Measurements from ENCODE around the gene SLC38A3.

SLC38A3 gene

GRCh38 chr3:50204804-50205412, at the start of gene SLC38A3:
Gene SLC38A3, plus strand, starts transcription at chr3:50205271. Its CDS starts 8,929 bp downstream, at chr3:50214200.
- no peak for DNase-seq (ENCODE audit: low read depth)
- TF ChIP-seq CTCF (conservative IDR thresholded peaks at IDR 0.05; ENCODE audit: low read depth, low read length), result no peak

GRCh38 chr3:50155491-50155878, 49.6 kb upstream of the SLC38A3 start:
- TF ChIP-seq CTCF (conservative IDR thresholded peaks at IDR 0.05; ENCODE audit: low read depth, low read length), result no peak
- H3K4me3 ChIP-seq (ENCODE audit: low read depth, low read length), result peak overlapping the region; percentile 44
- no peak for DNase-seq (ENCODE audit: low read depth)

More at GRCh38 chr3:50204804-50205412, at the start of gene SLC38A3:
- peak within 1 kb of the TSS; percentile 24 for H3K4me3 ChIP-seq (ENCODE audit: low read depth, low read length)

GRCh38 chr3:50155891-50156290, 49.2 kb upstream of the SLC38A3 start:
- no peak for DNase-seq (ENCODE audit: low read depth)
- no peak for TF ChIP-seq CTCF (conservative IDR thresholded peaks at IDR 0.05; ENCODE audit: low read depth, low read length)
- H3K4me3 ChIP-seq (ENCODE audit: low read depth, low read length), result no peak overlapping the region

- no peak for TF ChIP-seq CTCF (conservative IDR thresholded peaks at IDR 0.05; ENCODE audit: low read depth, low read length)
- H3K4me3 ChIP-seq (ENCODE audit: low read depth, low read length), result peak overlapping the region; percentile 47
- DNase-seq (ENCODE audit: low read depth), result peak; percentile 25
Observed at GRCh38 chr3:50156549-50157493, 48.2 kb upstream of the SLC38A3 start.

GRCh38 chr3:50157827-50158529, 47.1 kb upstream of the SLC38A3 start:
- no peak for DNase-seq (ENCODE audit: low read depth)
- no peak for TF ChIP-seq CTCF (conservative IDR thresholded peaks at IDR 0.05; ENCODE audit: low read depth, low read length)
- no peak overlapping the region for H3K4me3 ChIP-seq (ENCODE audit: low read depth, low read length)

- H3K4me3 ChIP-seq (ENCODE audit: low read depth, low read length), result no peak overlapping the region
- DNase-seq (ENCODE audit: low read depth), result no peak
- no peak for TF ChIP-seq CTCF (conservative IDR thresholded peaks at IDR 0.05; ENCODE audit: low read depth, low read length)
Observed at GRCh38 chr3:50158530-50159146, 46.4 kb upstream of the SLC38A3 start.

Measured in choroid plexus epithelial cell (primary cell).